GM12892 (cell line): ENCODE measurements around the gene PLPPR3.

Experiments
- POLR2A ChIP-seq: IDR thresholded peaks from 2 replicates; pipeline ENCODE4 v1.6.1; 2011; ENCODE audit warnings: low read depth, low read length, control low read depth
- POLR2AphosphoS5 ChIP-seq: IDR thresholded peaks from 2 replicates; pipeline ENCODE4 v1.6.1; 2011; ENCODE audit warnings: low read depth, low read length, control low read depth

- TF ChIP-seq POLR2AphosphoS5, result no peak
- no peak for TF ChIP-seq POLR2A
Measured at GRCh38 chr19:772063-772462, 49.7 kb downstream of the PLPPR3 start.
